ENCODE results near the gene TLK2. TPM values are rescaled to one million over a fixed set of nuclear protein-coding genes. Genes with fewer than 3 reads are reported as not detected.
"Not testable (repeated sequence)": the region's sequence is repeated elsewhere in the genome, so short reads cannot be mapped to it uniquely, and the experiment has no call there.

TLK2 gene
- total RNA-seq, 1 experiment from 2014 or later = 65.9 TPM

DNA sequence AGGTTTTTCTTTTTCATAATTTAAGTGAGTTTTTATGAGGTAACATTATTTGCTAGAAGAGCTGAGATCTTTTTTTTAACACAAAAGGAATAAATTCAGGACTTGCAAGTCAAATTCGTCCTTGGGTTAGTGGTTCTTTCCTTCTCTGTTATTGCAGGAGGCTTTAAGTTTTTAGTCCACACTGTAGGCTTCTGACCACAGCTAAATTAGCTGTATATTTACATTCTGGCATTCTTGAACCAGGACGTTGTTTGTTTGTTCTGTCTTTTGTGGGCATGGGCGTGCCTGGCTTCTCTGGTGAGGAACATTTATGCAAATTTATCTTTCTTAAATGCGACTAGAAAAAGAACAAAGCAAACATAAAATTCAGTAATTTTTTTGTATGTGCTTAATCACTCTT is 80.3 kb downstream of the TLK2 start:
- H3K27me3 ChIP-seq (replicated peaks); H3K4me3 ChIP-seq; H3K9me3 ChIP-seq (replicated peaks): not testable (repeated sequence)
- peaks cover 34% of the 10 kb centered on the region for H3K4me1 ChIP-seq (replicated peaks)
- peaks cover 21% of the 10 kb centered on the region for H3K36me3 ChIP-seq
- peak; percentile 68 to 87 for DNase-seq (ENCODE audit: low read depth in 1 of 2, low spot score in 2 of 2)
- H3K27ac ChIP-seq = peak overlapping the region; percentile 32; the same call in 1 of the 2 replicates

DNA sequence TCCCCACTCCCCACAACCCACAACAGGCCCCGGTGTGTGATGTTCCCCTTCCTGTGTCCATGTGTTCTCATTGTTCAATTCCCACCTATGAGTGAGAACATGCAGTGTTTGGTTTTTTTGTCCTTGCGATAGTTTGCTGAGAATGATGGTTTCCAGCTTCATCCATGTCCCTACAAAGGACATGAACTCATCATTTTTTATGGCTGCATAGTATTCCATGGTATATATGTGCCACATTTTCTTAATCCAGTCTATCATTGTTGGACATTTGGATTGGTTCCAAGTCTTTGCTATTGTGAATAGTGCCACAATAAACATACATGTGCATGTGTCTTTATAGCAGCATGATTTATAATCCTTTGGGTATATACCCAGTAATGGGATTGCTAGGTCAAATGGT is 82.3 kb downstream of the TLK2 start:
- DNase-seq (ENCODE audit: low read depth in 1 of 2, low spot score in 2 of 2); H3K27ac ChIP-seq; H3K9me3 ChIP-seq (replicated peaks); H3K4me3 ChIP-seq; H3K27me3 ChIP-seq (replicated peaks): not testable (repeated sequence)
- Histone ChIP-seq H3K36me3 (peaks cover 27% of the 10 kb centered on the region), H3K4me1 (replicated peaks) (peaks cover 53% of the 10 kb centered on the region)

DNA sequence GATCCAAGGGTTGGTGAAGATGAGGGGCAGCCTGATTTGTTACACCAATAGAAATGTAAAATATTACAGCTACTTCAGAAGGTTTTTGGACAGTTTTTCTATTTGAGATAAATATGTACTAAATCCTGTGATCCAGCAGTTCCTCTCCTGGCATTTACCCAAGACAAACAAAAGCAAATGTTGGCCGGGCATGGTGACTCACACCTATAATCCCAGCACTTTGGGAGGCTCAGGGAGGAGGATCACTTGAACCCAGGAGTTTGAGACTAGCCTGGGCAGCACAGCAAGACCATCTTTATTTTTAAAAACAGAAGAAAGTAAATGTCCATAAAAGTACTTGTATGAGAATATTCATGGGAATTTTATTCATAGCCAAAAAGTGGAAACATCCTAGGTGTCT is 84.0 kb downstream of the TLK2 start:
- Histone ChIP-seq H3K4me3 (no peak overlapping the region), H3K27ac (no peak overlapping the region), H3K36me3 (peaks cover 44% of the 10 kb centered on the region), H3K4me1 (replicated peaks) (peaks cover 65% of the 10 kb centered on the region), H3K27me3 (replicated peaks) (no peaks in the 10 kb centered on the region), H3K9me3 (replicated peaks) (peaks cover 4% of the 10 kb centered on the region; the same call in 1 of the 2 replicates)
- DNase-seq (ENCODE audit: low read depth in 1 of 2, low spot score in 2 of 2) = peak; percentile 59 to 64

DNA sequence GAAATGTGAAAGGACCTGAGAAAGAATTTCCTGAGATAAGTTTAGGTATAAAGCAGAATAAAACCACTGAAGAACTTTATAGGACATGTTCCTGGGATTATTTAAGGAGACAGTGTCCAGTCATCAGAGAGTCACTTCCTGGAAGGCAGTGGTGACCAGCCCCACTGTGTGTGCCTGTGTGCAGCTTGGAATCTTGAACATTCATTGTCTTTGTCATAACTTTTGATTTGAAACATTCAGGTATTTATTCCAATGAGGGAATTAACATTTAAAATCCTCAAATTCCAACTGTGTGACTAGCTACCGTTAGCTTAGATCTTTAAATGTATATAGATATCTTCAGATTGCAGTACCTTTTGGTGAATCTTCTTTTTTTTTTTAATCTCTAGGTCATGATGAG is 87.2 kb downstream of the TLK2 start:
- DNase-seq (ENCODE audit: low read depth in 1 of 2, low spot score in 2 of 2) = peak; percentile 76 to 78
- no peak overlapping the region for H3K4me3 ChIP-seq
- peaks cover 53% of the 10 kb centered on the region for H3K4me1 ChIP-seq (replicated peaks)
- H3K36me3 ChIP-seq = peaks cover 61% of the 10 kb centered on the region
- H3K27ac ChIP-seq = peak overlapping the region; percentile 61
- H3K27me3 ChIP-seq (replicated peaks) = no peaks in the 10 kb centered on the region
- H3K9me3 ChIP-seq (replicated peaks) = peaks cover 4% of the 10 kb centered on the region; the same call in 1 of the 2 replicates

DNA sequence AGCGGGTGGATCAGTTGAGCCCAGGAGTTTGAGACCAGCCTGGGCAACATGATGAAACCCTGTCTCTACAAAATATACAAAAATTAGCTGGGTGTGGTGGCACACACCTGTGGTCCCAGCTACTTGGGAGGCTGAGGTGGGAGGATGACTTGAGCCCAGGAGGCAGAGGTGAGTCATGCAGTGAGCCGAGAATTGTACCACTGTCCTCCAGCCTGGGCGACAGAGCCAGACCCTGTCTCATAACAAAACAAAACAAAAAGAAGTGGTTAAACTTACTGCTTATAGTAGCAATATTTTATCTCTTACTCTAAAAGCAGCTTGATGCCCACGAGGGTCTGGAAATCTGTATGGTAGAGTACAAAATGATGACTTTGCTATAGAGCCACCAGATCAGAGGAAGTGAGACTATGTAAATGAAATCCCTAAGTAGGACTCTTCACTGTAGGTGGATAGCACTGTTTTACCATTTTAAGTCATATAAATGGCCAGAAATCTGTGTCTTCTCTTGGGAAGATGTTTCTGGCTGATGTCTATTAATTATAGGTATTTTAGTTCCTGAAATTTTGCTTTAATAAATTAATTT is 88.5 kb downstream of the TLK2 start:
- Histone ChIP-seq H3K9me3 (replicated peaks) (peaks cover 4% of the 10 kb centered on the region; the same call in 1 of the 2 replicates), H3K36me3 (peaks cover 55% of the 10 kb centered on the region), H3K4me3 (no peak overlapping the region), H3K27me3 (replicated peaks) (no peaks in the 10 kb centered on the region), H3K4me1 (replicated peaks) (peaks cover 45% of the 10 kb centered on the region), H3K27ac (no peak overlapping the region)
- DNase-seq (ENCODE audit: low read depth in 1 of 2, low spot score in 2 of 2) = no peak

DNA sequence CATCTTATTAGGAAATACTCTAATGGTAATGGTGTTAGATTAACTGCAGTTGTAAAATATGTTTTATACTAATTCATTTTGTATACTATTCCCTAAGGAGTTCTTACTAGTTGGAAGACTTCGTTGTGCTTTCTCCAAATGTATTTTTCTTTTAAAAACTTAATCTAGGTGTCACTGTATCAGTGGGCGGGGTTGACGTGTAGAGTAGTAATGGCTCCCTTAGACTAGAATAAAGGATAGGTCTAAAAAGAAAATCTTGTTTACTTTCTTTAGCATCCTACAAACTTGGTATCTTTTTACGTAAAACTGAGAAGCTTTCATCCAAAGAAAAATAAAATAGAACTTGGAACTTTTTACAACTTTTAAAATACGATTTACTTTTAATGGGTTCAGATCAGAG is 93.9 kb downstream of the TLK2 start:
- Histone ChIP-seq H3K4me1 (replicated peaks) (no peaks in the 10 kb centered on the region; the same call in none of the 2 replicates), H3K36me3 (peaks cover 67% of the 10 kb centered on the region), H3K27me3 (replicated peaks) (no peaks in the 10 kb centered on the region), H3K4me3 (no peak overlapping the region), H3K9me3 (replicated peaks) (no peaks in the 10 kb centered on the region), H3K27ac (no peak overlapping the region)
- no peak for DNase-seq (ENCODE audit: low read depth in 1 of 2, low spot score in 2 of 2)

DNA sequence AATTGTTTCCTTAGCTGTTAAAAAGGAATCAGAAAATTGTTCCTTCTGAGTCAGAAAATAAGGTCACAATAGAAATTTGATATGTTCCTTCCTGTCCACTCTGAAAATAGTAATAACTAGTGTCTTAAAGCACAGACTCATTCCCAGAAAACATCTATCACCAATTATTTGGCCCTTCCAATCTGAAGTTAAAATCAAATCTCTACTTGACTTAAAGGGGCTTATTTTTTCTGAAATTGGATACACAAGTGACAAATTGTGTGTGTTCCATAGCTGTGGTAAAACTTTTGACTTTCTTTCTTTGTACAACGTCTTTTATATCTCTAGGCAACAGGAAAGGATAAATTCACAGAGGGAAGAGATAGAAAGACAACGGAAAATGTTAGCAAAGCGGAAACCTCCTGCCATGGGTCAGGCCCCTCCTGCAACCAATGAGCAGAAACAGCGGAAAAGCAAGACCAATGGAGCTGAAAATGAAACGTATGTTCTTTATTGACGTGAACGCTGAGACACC is 94.3 kb downstream of the TLK2 start:
- Histone ChIP-seq H3K4me1 (replicated peaks) (no peaks in the 10 kb centered on the region), H3K4me3 (no peak overlapping the region), H3K36me3 (peaks cover 69% of the 10 kb centered on the region), H3K27me3 (replicated peaks) (no peaks in the 10 kb centered on the region), H3K9me3 (replicated peaks) (no peaks in the 10 kb centered on the region), H3K27ac (no peak overlapping the region)
- no peak for DNase-seq (ENCODE audit: low read depth in 1 of 2, low spot score in 2 of 2)

DNA sequence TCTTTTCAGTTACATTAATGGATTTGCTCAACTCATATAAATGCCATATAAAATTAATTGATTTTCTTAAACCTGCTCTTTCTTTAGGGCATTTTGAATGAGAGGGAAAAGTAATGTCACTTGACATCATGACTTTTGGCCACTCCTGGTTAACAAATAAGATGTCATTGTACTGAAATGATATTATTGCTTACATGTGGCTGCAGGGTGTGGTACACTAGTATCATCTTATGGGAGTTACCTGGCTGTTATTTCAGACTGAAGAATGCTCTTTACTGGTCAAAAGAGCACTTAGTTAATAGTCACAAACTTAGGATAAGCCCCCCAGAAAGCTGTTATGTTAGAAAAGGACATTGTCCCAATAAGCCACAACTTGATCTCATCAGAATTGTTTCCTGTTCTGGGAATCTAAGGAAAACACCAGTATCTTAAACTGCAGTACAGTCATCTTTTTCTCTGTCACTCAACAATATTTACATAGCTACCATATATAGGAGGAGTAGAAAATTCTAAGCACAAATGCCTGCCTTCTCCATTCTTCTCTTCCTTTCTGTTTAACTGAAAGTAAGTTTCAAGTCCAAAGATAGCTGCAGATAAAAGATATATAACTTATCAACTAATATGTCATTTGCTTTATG is 95.0 kb downstream of the TLK2 start:
- DNase-seq (ENCODE audit: low read depth in 1 of 2, low spot score in 2 of 2) = no peak
- no peaks in the 10 kb centered on the region for H3K27me3 ChIP-seq (replicated peaks)
- no peaks in the 10 kb centered on the region for H3K9me3 ChIP-seq (replicated peaks)
- H3K36me3 ChIP-seq = peaks cover 73% of the 10 kb centered on the region
- no peak overlapping the region for H3K27ac ChIP-seq
- no peak overlapping the region for H3K4me3 ChIP-seq
- H3K4me1 ChIP-seq (replicated peaks) = no peaks in the 10 kb centered on the region

DNA sequence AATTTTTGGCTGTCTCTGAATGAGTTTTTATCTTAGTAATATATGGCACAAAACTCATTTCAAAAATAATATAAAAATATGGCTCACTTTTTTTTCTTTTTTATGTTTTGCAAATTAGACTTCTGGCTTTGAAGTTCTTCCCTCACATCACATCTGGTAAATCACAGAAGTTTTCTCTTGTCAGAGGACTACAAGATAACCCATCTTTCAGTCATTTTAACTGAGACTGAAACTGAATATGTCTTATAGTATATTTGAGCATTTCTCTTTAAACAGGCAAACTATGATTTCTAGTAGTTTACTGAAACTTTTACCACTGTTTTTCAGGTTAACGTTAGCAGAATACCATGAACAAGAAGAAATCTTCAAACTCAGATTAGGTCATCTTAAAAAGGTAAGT is 97.8 kb downstream of the TLK2 start:
- no peak for DNase-seq (ENCODE audit: low read depth in 1 of 2, low spot score in 2 of 2)
- no peak overlapping the region for H3K4me3 ChIP-seq
- no peaks in the 10 kb centered on the region for H3K27me3 ChIP-seq (replicated peaks)
- no peaks in the 10 kb centered on the region for H3K9me3 ChIP-seq (replicated peaks)
- no peaks in the 10 kb centered on the region for H3K4me1 ChIP-seq (replicated peaks)
- no peak overlapping the region for H3K27ac ChIP-seq
- peaks cover 63% of the 10 kb centered on the region for H3K36me3 ChIP-seq

DNA sequence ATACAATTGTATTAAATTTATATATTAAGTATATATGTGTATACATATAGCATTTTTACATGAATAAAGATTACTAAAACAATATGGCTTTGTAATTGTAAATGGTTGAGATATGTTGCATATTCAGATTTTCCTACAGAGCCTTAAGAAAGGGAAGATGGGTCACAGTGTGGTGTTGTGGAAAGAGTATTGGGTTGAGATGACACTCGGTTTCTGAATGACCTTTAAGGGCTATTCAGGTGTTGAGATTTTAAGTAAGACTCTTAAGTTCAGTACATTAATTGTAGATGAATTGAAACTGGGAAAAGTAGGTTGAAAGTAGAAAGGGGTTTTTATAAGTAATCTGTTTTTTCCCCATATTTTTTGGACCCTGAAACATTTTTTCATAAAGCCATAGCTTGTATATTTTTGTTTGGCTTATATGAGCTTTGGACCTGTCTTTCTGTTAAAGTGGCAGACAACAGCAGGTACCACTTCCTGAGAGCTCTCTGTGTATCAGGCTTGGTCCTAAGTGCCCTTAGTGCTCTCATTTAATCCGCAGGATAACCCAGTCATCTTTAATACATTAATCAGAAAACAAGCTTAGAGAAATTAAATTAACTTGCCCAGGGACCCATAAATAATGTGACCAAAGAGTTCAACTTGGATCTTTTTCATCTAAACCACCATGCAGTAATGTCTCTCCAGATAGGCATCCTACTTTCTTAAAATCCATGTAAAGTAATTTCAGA is 100.3 kb downstream of the TLK2 start:
- Histone ChIP-seq H3K4me1 (replicated peaks) (no peaks in the 10 kb centered on the region), H3K36me3 (peaks cover 61% of the 10 kb centered on the region), H3K4me3 (no peak overlapping the region), H3K27me3 (replicated peaks) (no peaks in the 10 kb centered on the region), H3K9me3 (replicated peaks) (no peaks in the 10 kb centered on the region), H3K27ac (no peak overlapping the region)
- no peak for DNase-seq (ENCODE audit: low read depth in 1 of 2, low spot score in 2 of 2)

DNA sequence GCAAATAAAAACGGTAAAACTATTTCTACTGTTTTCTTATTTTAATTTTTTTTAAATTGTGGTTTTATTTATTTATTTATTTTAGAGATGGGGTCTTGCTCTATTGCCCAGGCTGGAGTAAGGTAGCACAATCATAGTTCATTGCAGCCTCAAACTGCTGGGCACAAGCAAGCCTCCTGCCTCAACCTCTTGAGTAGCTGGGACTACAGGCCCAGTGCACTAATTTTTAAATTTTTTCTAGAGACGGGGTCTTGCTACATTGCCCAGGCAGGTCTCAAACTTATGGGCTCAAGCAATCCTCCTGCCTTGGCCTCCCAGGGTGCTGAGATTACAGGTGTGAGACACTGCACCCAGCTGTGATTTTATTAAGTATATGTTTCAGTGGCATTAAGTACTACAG is 102.3 kb downstream of the TLK2 start:
- DNase-seq (ENCODE audit: low read depth in 1 of 2, low spot score in 2 of 2) = no peak
- H3K27ac ChIP-seq = no peak overlapping the region
- peaks cover 55% of the 10 kb centered on the region for H3K36me3 ChIP-seq
- no peak overlapping the region for H3K4me3 ChIP-seq
- peaks cover 7% of the 10 kb centered on the region; the same call in 1 of the 2 replicates for H3K4me1 ChIP-seq (replicated peaks)
- no peaks in the 10 kb centered on the region for H3K9me3 ChIP-seq (replicated peaks)
- H3K27me3 ChIP-seq (replicated peaks) = no peaks in the 10 kb centered on the region

DNA sequence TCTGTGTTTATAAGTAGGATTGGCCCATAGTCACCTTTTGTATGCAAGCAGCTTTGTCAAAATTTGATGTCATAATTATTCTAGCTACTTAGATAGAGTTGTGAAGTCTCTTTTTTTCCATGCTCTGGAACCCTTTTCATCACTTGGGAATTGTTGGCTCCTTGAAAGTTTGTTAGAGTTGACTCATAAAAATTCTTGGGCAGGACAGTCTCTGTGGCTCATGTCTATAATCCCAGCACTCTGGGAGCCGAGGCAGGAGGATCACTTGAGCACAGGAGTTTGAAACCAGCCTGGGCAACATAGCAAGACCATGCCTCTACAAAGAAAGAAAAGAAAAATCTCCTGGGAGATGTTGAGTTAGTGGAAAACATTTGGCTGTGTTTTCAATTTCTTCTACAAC is 103.1 kb downstream of the TLK2 start:
- Histone ChIP-seq H3K4me1 (replicated peaks) (peaks cover 7% of the 10 kb centered on the region; the same call in 1 of the 2 replicates), H3K27me3 (replicated peaks) (no peaks in the 10 kb centered on the region), H3K27ac (no peak overlapping the region), H3K9me3 (replicated peaks) (no peaks in the 10 kb centered on the region), H3K4me3 (no peak overlapping the region), H3K36me3 (peaks cover 55% of the 10 kb centered on the region)
- no peak for DNase-seq (ENCODE audit: low read depth in 1 of 2, low spot score in 2 of 2)

DNA sequence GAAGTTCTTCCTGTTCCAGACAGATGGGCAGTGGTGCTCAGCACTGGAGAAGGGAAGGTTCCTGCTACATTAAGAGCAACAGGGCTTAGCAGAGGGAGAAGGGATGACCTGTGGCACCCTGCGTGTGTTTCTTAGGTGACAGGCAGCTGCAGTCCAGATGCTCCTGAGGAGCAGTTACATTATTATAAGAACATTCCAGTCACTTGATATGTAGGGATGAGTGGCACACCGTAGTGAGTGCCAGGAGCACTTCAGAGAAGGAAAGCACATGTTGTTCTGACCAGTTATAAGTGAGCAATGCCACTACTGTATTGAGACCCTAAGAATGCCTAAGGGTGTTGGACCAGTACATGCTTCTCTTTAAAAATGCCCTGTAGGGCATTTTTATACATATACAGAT is 108.9 kb downstream of the TLK2 start:
- Histone ChIP-seq H3K4me3 (no peak overlapping the region), H3K27ac (no peak overlapping the region), H3K9me3 (replicated peaks) (no peaks in the 10 kb centered on the region), H3K27me3 (replicated peaks) (no peaks in the 10 kb centered on the region), H3K4me1 (replicated peaks) (peaks cover 12% of the 10 kb centered on the region), H3K36me3 (peaks cover 69% of the 10 kb centered on the region)
- DNase-seq (ENCODE audit: low read depth in 1 of 2, low spot score in 2 of 2) = no peak

DNA sequence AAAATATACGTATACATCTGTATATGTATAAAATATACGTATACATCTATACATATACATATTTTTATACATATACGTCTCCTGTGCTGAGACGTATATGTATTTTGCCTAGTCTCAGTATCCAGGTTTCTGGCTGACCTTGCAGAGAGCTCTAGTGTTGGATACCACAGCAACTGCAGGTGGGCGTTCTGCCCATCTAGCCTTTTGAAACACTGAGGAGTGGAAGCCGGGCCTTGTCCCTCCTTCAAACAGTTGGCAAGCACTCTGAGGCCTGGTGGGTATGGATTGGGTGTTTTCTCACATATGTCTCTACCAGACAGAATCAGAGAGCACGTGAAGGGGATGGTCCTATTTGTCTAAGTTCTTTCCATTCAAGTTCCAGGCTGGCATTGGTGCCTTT is 109.5 kb downstream of the TLK2 start:
- Histone ChIP-seq H3K27me3 (replicated peaks) (no peaks in the 10 kb centered on the region), H3K36me3 (peaks cover 69% of the 10 kb centered on the region), H3K27ac (no peak overlapping the region), H3K9me3 (replicated peaks) (no peaks in the 10 kb centered on the region), H3K4me1 (replicated peaks) (peaks cover 17% of the 10 kb centered on the region), H3K4me3 (no peak overlapping the region)
- no peak for DNase-seq (ENCODE audit: low read depth in 1 of 2, low spot score in 2 of 2)
